ENCODE results near the gene OPTN.

DNA sequence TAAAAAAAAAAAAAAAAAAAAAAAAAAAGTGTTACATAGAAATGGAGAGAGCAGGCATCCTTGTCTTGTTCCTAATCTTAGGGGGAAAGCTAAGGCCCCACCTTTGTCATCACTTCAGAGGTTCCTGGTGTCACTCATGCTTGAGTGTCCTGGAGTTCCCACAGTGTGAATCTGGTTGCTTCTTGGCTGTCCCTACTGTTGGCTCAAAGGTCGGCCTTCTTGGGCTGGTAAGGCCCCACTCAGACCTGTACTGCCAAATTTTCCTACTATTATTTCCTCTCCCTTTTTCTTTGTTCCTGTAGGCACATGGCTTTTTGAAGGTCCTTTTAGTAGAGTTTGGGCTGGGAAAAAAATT lies 21.5 kb downstream of the OPTN start:
- TF ChIP-seq, protein P1, sequence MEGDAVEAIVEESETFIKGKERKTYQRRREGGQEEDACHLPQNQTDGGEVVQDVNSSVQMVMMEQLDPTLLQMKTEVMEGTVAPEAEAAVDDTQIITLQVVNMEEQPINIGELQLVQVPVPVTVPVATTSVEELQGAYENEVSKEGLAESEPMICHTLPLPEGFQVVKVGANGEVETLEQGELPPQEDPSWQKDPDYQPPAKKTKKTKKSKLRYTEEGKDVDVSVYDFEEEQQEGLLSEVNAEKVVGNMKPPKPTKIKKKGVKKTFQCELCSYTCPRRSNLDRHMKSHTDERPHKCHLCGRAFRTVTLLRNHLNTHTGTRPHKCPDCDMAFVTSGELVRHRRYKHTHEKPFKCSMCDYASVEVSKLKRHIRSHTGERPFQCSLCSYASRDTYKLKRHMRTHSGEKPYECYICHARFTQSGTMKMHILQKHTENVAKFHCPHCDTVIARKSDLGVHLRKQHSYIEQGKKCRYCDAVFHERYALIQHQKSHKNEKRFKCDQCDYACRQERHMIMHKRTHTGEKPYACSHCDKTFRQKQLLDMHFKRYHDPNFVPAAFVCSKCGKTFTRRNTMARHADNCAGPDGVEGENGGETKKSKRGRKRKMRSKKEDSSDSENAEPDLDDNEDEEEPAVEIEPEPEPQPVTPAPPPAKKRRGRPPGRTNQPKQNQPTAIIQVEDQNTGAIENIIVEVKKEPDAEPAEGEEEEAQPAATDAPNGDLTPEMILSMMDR (IDR thresholded peaks at IDR 0.05), result no peak
- no peak for TF ChIP-seq POLR2A (IDR thresholded peaks at IDR 0.05)
- TF ChIP-seq POLR2AphosphoS5 (IDR thresholded peaks at IDR 0.05), result no peak
- TF ChIP-seq EP300 (IDR thresholded peaks at IDR 0.05), result no peak
